ENCODE measurements around the gene FOXN4.

DNA sequence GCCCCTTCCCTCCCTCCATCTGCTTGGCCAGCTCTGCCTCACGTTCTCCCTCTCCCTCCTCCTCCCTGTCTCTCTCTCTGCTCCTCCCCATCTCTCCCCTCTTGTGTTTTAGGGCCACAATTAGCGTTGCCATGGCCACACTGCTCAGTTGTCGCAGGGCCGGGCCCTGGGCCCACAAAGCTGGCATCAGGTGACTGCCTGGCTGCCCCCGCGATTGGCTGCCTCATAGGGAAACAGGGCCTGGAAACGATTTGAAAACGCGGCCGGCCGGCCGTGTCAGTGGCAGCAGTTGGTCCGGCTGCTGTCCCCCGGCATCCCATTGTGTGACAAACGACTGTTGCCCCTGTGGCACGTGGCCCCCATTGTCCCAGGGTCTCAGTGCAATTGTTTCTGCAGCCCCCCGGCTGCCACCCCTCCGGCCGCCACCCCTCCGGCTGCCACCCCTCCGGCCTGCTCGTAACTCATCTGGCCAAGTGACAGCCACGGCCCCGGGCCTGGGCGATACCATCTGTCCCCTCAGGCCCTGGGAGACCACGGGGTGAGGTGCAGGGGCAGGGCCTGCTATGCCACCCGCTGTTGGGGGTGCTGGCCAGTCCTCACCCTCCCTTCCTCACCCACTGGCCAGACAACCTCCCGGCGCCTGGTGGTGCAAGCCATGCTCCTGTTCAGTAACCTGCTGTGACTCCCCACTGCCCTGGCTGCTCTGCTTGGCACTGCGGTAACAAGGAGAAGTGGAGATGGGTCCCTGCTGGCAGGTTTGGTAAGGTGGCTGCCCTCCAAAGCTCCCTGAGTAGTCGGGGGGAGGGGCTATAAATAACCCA is 17.4 kb downstream of the FOXN4 start:
- TF ChIP-seq, protein P1, sequence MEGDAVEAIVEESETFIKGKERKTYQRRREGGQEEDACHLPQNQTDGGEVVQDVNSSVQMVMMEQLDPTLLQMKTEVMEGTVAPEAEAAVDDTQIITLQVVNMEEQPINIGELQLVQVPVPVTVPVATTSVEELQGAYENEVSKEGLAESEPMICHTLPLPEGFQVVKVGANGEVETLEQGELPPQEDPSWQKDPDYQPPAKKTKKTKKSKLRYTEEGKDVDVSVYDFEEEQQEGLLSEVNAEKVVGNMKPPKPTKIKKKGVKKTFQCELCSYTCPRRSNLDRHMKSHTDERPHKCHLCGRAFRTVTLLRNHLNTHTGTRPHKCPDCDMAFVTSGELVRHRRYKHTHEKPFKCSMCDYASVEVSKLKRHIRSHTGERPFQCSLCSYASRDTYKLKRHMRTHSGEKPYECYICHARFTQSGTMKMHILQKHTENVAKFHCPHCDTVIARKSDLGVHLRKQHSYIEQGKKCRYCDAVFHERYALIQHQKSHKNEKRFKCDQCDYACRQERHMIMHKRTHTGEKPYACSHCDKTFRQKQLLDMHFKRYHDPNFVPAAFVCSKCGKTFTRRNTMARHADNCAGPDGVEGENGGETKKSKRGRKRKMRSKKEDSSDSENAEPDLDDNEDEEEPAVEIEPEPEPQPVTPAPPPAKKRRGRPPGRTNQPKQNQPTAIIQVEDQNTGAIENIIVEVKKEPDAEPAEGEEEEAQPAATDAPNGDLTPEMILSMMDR (IDR thresholded peaks at IDR 0.05): no peak
- TF ChIP-seq POLR2A (IDR thresholded peaks at IDR 0.05): no peak

Measured in suprapubic skin (tissue), 3 donors.